ENCODE data around the gene HSPG2.

HSPG2 gene

GRCh38 chr1:21861602-21862429 lies 75.3 kb downstream of the HSPG2 start:
- no peak for ATAC-seq (replicated peaks; ENCODE audit: extremely low read depth, poor library complexity, severe bottlenecking)

GRCh38 chr1:21860971-21861370 lies 76.1 kb downstream of the HSPG2 start:
- H3K9me3 Mint-ChIP-seq = no peaks in the 10 kb centered on the region
- no peak overlapping the region for H3K27ac Mint-ChIP-seq (ENCODE audit: low read depth)
- DNase-seq (ENCODE audit: low spot score in 2 of 2) (no peak), ATAC-seq (replicated peaks; ENCODE audit: extremely low read depth, poor library complexity, severe bottlenecking) (no peak)
- no peak overlapping the region for H3K4me3 Mint-ChIP-seq
- peaks cover 12% of the 10 kb centered on the region for H3K4me1 Mint-ChIP-seq
- H3K36me3 Mint-ChIP-seq (ENCODE audit: insufficient read depth) = no peaks in the 10 kb centered on the region
- peaks cover 9% of the 10 kb centered on the region for H3K27me3 Mint-ChIP-seq

More at GRCh38 chr1:21861602-21862429, 75.3 kb downstream of the HSPG2 start:
- H3K4me1 Mint-ChIP-seq = peaks cover 12% of the 10 kb centered on the region
- H3K4me3 Mint-ChIP-seq = no peak overlapping the region
- no peaks in the 10 kb centered on the region for H3K9me3 Mint-ChIP-seq
- no peak overlapping the region for H3K27ac Mint-ChIP-seq (ENCODE audit: low read depth)
- DNase-seq (ENCODE audit: low spot score in 2 of 2) = no peak
- no peaks in the 10 kb centered on the region for H3K36me3 Mint-ChIP-seq (ENCODE audit: insufficient read depth)
- H3K27me3 Mint-ChIP-seq = peaks cover 9% of the 10 kb centered on the region

- DNase-seq (ENCODE audit: low spot score in 2 of 2) = no peak
- H3K27me3 Mint-ChIP-seq = peaks cover 9% of the 10 kb centered on the region
- H3K4me1 Mint-ChIP-seq = peaks cover 12% of the 10 kb centered on the region
- no peak for ATAC-seq (replicated peaks; ENCODE audit: extremely low read depth, poor library complexity, severe bottlenecking)
- no peak overlapping the region for H3K27ac Mint-ChIP-seq (ENCODE audit: low read depth)
- no peak overlapping the region for H3K4me3 Mint-ChIP-seq
- no peaks in the 10 kb centered on the region for H3K36me3 Mint-ChIP-seq (ENCODE audit: insufficient read depth)
- no peaks in the 10 kb centered on the region for H3K9me3 Mint-ChIP-seq
These were observed 77.4 kb downstream of the HSPG2 start for GRCh38 chr1:21859669-21860179.

- no peak for ATAC-seq (replicated peaks; ENCODE audit: extremely low read depth, poor library complexity, severe bottlenecking)
- no peaks in the 10 kb centered on the region for H3K9me3 Mint-ChIP-seq
- H3K27ac Mint-ChIP-seq (ENCODE audit: low read depth) = no peak overlapping the region
- DNase-seq (ENCODE audit: low spot score in 2 of 2) = no peak
- H3K36me3 Mint-ChIP-seq (ENCODE audit: insufficient read depth) = no peaks in the 10 kb centered on the region
- no peak overlapping the region for H3K4me3 Mint-ChIP-seq
- H3K4me1 Mint-ChIP-seq = peaks cover 12% of the 10 kb centered on the region
- H3K27me3 Mint-ChIP-seq = peaks cover 9% of the 10 kb centered on the region
These were observed 79.1 kb downstream of the HSPG2 start for GRCh38 chr1:21857840-21858670.

- DNase-seq (ENCODE audit: low spot score in 2 of 2) (no peak), ATAC-seq (replicated peaks; ENCODE audit: extremely low read depth, poor library complexity, severe bottlenecking) (no peak)
- Mint-ChIP-seq H3K36me3 (ENCODE audit: insufficient read depth) (no peaks in the 10 kb centered on the region), H3K27me3 (peaks cover 12% of the 10 kb centered on the region), H3K4me1 (peaks cover 12% of the 10 kb centered on the region), H3K9me3 (no peaks in the 10 kb centered on the region), H3K4me3 (no peak overlapping the region), H3K27ac (ENCODE audit: low read depth) (no peak overlapping the region)
These were observed 79.8 kb downstream of the HSPG2 start for GRCh38 chr1:21857142-21857839.

- H3K27ac Mint-ChIP-seq (ENCODE audit: low read depth) = no peak overlapping the region
- no peak overlapping the region for H3K4me3 Mint-ChIP-seq
- H3K4me1 Mint-ChIP-seq = peaks cover 12% of the 10 kb centered on the region
- H3K9me3 Mint-ChIP-seq = no peaks in the 10 kb centered on the region
- no peaks in the 10 kb centered on the region for H3K36me3 Mint-ChIP-seq (ENCODE audit: insufficient read depth)
- peaks cover 19% of the 10 kb centered on the region for H3K27me3 Mint-ChIP-seq
- ATAC-seq (replicated peaks; ENCODE audit: extremely low read depth, poor library complexity, severe bottlenecking) = no peak
- DNase-seq (ENCODE audit: low spot score in 2 of 2) = no peak
These were observed 81.6 kb downstream of the HSPG2 start for GRCh38 chr1:21855257-21856096.

- Mint-ChIP-seq H3K9me3 (no peaks in the 10 kb centered on the region), H3K27me3 (peaks cover 19% of the 10 kb centered on the region), H3K4me1 (peaks cover 12% of the 10 kb centered on the region), H3K36me3 (ENCODE audit: insufficient read depth) (no peaks in the 10 kb centered on the region), H3K4me3 (no peak overlapping the region), H3K27ac (ENCODE audit: low read depth) (no peak overlapping the region)
- DNase-seq (ENCODE audit: low spot score in 2 of 2) (no peak), ATAC-seq (replicated peaks; ENCODE audit: extremely low read depth, poor library complexity, severe bottlenecking) (no peak)
These were observed 82.4 kb downstream of the HSPG2 start for GRCh38 chr1:21854751-21855131.

- DNase-seq (ENCODE audit: low spot score in 2 of 2) (no peak), ATAC-seq (replicated peaks; ENCODE audit: extremely low read depth, poor library complexity, severe bottlenecking) (no peak)
These were observed 82.9 kb downstream of the HSPG2 start for GRCh38 chr1:21854090-21854750.

GRCh38 chr1:21853131-21853427 lies 84.0 kb downstream of the HSPG2 start:
- DNase-seq (ENCODE audit: low spot score in 2 of 2) = no peak
- Mint-ChIP-seq H3K9me3 (no peaks in the 10 kb centered on the region), H3K4me3 (no peak overlapping the region), H3K27ac (ENCODE audit: low read depth) (no peak overlapping the region), H3K36me3 (ENCODE audit: insufficient read depth) (no peaks in the 10 kb centered on the region), H3K4me1 (peaks cover 9% of the 10 kb centered on the region), H3K27me3 (peaks cover 13% of the 10 kb centered on the region)
- no peak for ATAC-seq (replicated peaks; ENCODE audit: extremely low read depth, poor library complexity, severe bottlenecking)

More at GRCh38 chr1:21854090-21854750, 82.9 kb downstream of the HSPG2 start:
- Mint-ChIP-seq H3K36me3 (ENCODE audit: insufficient read depth) (no peaks in the 10 kb centered on the region), H3K27me3 (peaks cover 19% of the 10 kb centered on the region), H3K9me3 (no peaks in the 10 kb centered on the region), H3K27ac (ENCODE audit: low read depth) (no peak overlapping the region), H3K4me1 (peaks cover 12% of the 10 kb centered on the region), H3K4me3 (no peak overlapping the region)

- Mint-ChIP-seq H3K36me3 (ENCODE audit: insufficient read depth) (no peaks in the 10 kb centered on the region), H3K4me3 (no peak overlapping the region), H3K27ac (ENCODE audit: low read depth) (no peak overlapping the region), H3K9me3 (no peaks in the 10 kb centered on the region), H3K4me1 (peaks cover 3% of the 10 kb centered on the region), H3K27me3 (peaks cover 10% of the 10 kb centered on the region)
- DNase-seq (ENCODE audit: low spot score in 2 of 2) = no peak
- ATAC-seq (replicated peaks; ENCODE audit: extremely low read depth, poor library complexity, severe bottlenecking) = no peak
These were observed 84.6 kb downstream of the HSPG2 start for GRCh38 chr1:21852282-21853130.
